Trophoblast cell (in vitro differentiated cells and primary cell): ENCODE data around the gene GTF3C1.
A peak's percentile ranks its signal among the peaks of the same experiment; 100 is the strongest.
"Not testable (repeated sequence)": the region's sequence is repeated elsewhere in the genome, so short reads cannot be mapped to it uniquely, and the experiment has no call there.

Experiments used
- DNase-seq, 2 donors: peaks; one replicate each; pipeline ENCODE4 v3.0.0-alpha.2; 2016
- H2AFZ ChIP-seq: 2 replicates; pipeline ENCODE4 v1.6.1; 2013; ENCODE audit warnings: low read length, moderate library complexity, mild to moderate bottlenecking; ENCODE audit not compliant: insufficient read depth, poor library complexity
- H2AK5ac ChIP-seq: 2 replicates; pipeline ENCODE4 v1.6.1; 2013; ENCODE audit warnings: mild to moderate bottlenecking, low read length
- H2BK120ac ChIP-seq: 2 replicates; pipeline ENCODE4 v1.6.1; 2013; ENCODE audit warnings: low read length, mild to moderate bottlenecking, moderate library complexity; ENCODE audit not compliant: insufficient read depth, poor library complexity
- H2BK12ac ChIP-seq: 2 replicates; pipeline ENCODE4 v1.6.1; 2013; ENCODE audit warnings: mild to moderate bottlenecking, low read length, moderate library complexity
- H2BK5ac ChIP-seq: 2 replicates; pipeline ENCODE4 v1.6.1; 2013; ENCODE audit warnings: low read length, low read depth, moderate library complexity, mild to moderate bottlenecking; ENCODE audit not compliant: poor library complexity
- H3K14ac ChIP-seq: 2 replicates; pipeline ENCODE4 v1.6.1; 2013; ENCODE audit warnings: mild to moderate bottlenecking, low read length
- H3K18ac ChIP-seq: 2 replicates; pipeline ENCODE4 v1.6.1; 2013; ENCODE audit warnings: mild to moderate bottlenecking, low read length
- H3K23ac ChIP-seq: 2 replicates; pipeline ENCODE4 v1.6.1; 2013; ENCODE audit warnings: low read length
- H3K27ac ChIP-seq: 2 replicates; pipeline ENCODE4 v1.5.1; 2013; ENCODE audit warnings: low read depth, mild to moderate bottlenecking, inconsistent platforms, low read length, moderate library complexity
- H3K27me3 ChIP-seq: 2 replicates; pipeline ENCODE4 v1.6.1; 2013; ENCODE audit warnings: inconsistent platforms, mild to moderate bottlenecking, low read length, moderate library complexity; ENCODE audit not compliant: insufficient read depth
- H3K36me3 ChIP-seq, 2 experiments: 1 replicate in 1 of 2; 2 replicates in 1 of 2; pipeline ENCODE4 v1.6.1; 2013; ENCODE audit warnings: low read length in 2 of 2, mild to moderate bottlenecking in 2 of 2, moderate library complexity in 1 of 2; ENCODE audit not compliant: insufficient read depth in 2 of 2, control insufficient read depth in 1 of 2
- H3K4ac ChIP-seq: 2 replicates; pipeline ENCODE4 v1.6.1; 2013; ENCODE audit warnings: low read depth, mild to moderate bottlenecking, low read length, moderate library complexity
- H3K4me1 ChIP-seq, 2 experiments: 1 replicate in 1 of 2; 2 replicates in 1 of 2; pipeline ENCODE4 v1.6.1; 2013; ENCODE audit warnings: low read length in 2 of 2, mild to moderate bottlenecking in 2 of 2, moderate library complexity in 1 of 2; ENCODE audit not compliant: insufficient read depth in 2 of 2, control insufficient read depth in 1 of 2
- H3K4me2 ChIP-seq: 2 replicates; pipeline ENCODE4 v1.6.1; 2013; ENCODE audit warnings: inconsistent platforms, mild to moderate bottlenecking, low read length, moderate library complexity
- H3K4me3 ChIP-seq: 2 replicates; pipeline ENCODE4 v1.5.1; 2013; ENCODE audit warnings: mild to moderate bottlenecking, low read depth, low read length, inconsistent platforms
- H3K79me1 ChIP-seq: one replicate; pipeline ENCODE4 v1.6.1; 2013; ENCODE audit warnings: low read length
- H3K79me2 ChIP-seq: 2 replicates; pipeline ENCODE4 v1.6.1; 2013; ENCODE audit warnings: low read length, mild to moderate bottlenecking; ENCODE audit not compliant: control insufficient read depth, insufficient read depth, poor library complexity
- H3K9ac ChIP-seq: 2 replicates; pipeline ENCODE4 v1.6.1; 2013; ENCODE audit warnings: mild to moderate bottlenecking, low read length
- H3K9me3 ChIP-seq: 2 replicates; pipeline ENCODE4 v1.6.1; 2013; ENCODE audit warnings: low read depth, mild to moderate bottlenecking, control low read depth, inconsistent platforms, low read length; ENCODE audit not compliant: insufficient read depth
- H4K12ac ChIP-seq: 2 replicates; pipeline ENCODE4 v1.6.1; 2013; ENCODE audit warnings: low read depth, mild to moderate bottlenecking, low read length, moderate library complexity
- H4K8ac ChIP-seq: 2 replicates; pipeline ENCODE4 v1.6.1; 2013; ENCODE audit warnings: low read depth, mild to moderate bottlenecking, low read length, moderate library complexity
- H4K91ac ChIP-seq: one replicate; pipeline ENCODE4 v1.6.1; 2013; ENCODE audit warnings: low read depth, mild to moderate bottlenecking, low read length, moderate library complexity
- WGBS: extraction: QIAGEN DNeasy Blood & Tissue Kit; methylation state at CpG from one replicate; pipeline ENCODE4 v1.1.7; 2013; ENCODE audit warnings: missing lambda C conversion rate; ENCODE audit not compliant: insufficient read length, insufficient coverage; ENCODE audit errors: extremely low coverage; 5-methylcytosine and 5-hydroxymethylcytosine counted together

GTF3C1 gene

DNA sequence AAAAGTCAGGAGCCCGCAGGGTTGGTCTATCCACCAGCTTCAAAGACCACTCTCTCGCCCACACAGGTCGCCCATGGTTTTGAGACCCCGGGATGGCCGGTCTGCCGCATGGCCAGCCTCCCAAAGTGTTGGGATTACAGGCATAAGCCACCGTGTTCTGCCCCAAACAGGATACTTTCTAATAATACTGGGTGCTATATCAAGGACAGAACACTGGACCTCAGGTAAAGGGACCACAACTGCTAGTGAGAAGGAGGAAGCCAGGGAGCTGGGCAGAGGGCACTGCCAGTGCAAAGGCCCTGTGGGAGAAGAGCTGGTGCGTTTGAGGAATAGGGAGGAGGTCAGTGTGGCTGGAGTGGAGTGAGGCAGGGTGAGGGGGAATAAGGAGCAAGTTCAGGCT, 113.6 kb downstream of the GTF3C1 start:
- Histone ChIP-seq H3K9ac (no peak overlapping the region), H2BK12ac (no peak overlapping the region), H3K23ac (no peak overlapping the region), H3K79me1 (no peaks in the 10 kb centered on the region), H4K8ac (no peak overlapping the region), H3K27ac (no peak overlapping the region), H3K18ac (no peak overlapping the region), H3K79me2 (peaks cover 2% of the 10 kb centered on the region), H3K4me2 (no peak overlapping the region), H2BK120ac (no peak overlapping the region), H4K12ac (no peak overlapping the region), H3K4me1 (peaks cover 13% of the 10 kb centered on the region in 2 experiments), H2AFZ (no peak overlapping the region), H3K4me3 (no peak overlapping the region), H4K91ac (no peak overlapping the region), H2AK5ac (no peak overlapping the region), H2BK5ac (no peak overlapping the region), H3K36me3 (no peaks in the 10 kb centered on the region), H3K9me3 (no peaks in the 10 kb centered on the region), H3K4ac (no peak overlapping the region), H3K27me3 (no peaks in the 10 kb centered on the region), H3K14ac (no peak overlapping the region)
- WGBS: no CpG with 5 or more reads among the region's 8 CpGs
- no peak for DNase-seq

DNA sequence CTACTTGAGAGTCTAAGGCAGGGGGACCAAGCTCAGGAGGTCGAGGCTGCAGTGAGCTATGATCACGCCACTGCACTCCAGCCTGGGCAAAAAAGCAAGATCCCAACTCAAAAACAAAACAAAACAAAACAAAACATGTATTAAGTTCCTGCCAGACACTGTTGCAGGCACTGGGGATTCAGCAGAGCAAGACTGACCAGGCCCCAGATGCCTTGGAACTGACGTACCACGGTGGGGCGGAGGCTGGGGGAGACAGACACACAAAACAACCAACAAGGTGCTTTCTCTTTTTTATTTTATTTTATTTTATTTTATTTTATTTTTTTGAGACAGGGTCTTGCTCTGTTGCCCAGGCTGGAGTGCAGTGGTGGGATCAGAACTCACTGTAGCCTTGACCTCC, 114.6 kb downstream of the GTF3C1 start:
- not testable (repeated sequence) for DNase-seq, H3K79me2 ChIP-seq, H4K8ac ChIP-seq, H3K79me1 ChIP-seq, H3K14ac ChIP-seq, H4K91ac ChIP-seq, H3K4ac ChIP-seq, H2AK5ac ChIP-seq, H3K36me3 ChIP-seq, H3K9me3 ChIP-seq, H2BK12ac ChIP-seq, H3K27ac ChIP-seq, H2BK120ac ChIP-seq, H3K4me3 ChIP-seq, H3K4me2 ChIP-seq, H3K27me3 ChIP-seq, H3K18ac ChIP-seq, H4K12ac ChIP-seq, H2BK5ac ChIP-seq, H3K9ac ChIP-seq, H3K23ac ChIP-seq, H2AFZ ChIP-seq
- no CpG with 5 or more reads among the region's 5 CpGs for WGBS
- peaks cover 13% of the 10 kb centered on the region in 2 experiments for H3K4me1 ChIP-seq

DNA sequence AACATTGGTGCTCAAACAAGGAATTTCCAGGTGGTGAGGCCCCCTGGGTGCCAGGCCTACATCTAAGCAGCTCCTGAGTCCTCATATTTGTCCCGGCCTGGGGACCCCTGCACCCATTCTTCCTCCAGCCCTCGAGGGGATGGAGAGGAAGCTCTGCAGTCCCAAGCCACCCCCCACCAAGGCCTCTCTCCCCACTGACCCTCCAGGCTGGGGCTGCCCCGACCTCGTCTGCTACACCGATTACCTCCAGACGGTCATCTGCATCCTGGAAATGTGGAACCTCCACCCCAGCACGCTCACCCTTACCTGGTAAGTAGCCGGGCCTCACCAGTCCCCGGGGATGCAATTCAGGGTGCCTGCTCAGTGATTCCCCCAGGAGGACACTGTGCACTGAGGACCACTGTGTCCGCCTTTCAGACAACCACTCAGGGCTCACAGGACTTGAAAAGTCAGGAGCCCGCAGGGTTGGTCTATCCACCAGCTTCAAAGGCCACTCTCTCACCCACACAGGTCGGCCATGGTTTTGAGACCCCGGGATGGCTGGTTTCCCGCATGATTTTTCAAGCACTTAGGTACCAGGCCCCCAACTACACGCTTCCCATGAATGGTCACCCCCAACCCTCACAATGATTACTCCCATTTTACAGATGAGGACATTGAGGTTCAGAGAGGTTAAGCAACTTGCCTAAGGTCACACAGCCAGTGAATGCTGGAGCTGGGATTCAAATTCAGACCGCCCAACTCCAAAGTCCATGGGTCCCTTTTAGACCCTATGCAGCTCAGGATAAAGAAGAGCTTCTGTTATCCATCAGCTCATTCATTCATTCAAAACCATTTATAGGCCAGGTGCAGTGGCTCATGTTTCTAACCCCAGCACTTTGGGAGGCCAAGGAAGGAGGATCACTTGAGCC, 115.3 kb downstream of the GTF3C1 start:
- Histone ChIP-seq H3K36me3 (no peaks in the 10 kb centered on the region), H2AK5ac (peak overlapping the region; percentile 22), H2AFZ (no peak overlapping the region), H3K9me3 (no peaks in the 10 kb centered on the region), H3K27ac (no peak overlapping the region), H3K4ac (no peak overlapping the region), H3K27me3 (no peaks in the 10 kb centered on the region), H3K18ac (no peak overlapping the region), H2BK120ac (no peak overlapping the region), H2BK5ac (no peak overlapping the region), H3K14ac (peak overlapping the region; percentile 12), H2BK12ac (no peak overlapping the region), H4K12ac (no peak overlapping the region), H3K4me3 (no peak overlapping the region), H4K91ac (no peak overlapping the region), H3K4me2 (no peak overlapping the region), H3K79me2 (peaks cover 2% of the 10 kb centered on the region), H4K8ac (no peak overlapping the region), H3K23ac (no peak overlapping the region), H3K9ac (no peak overlapping the region), H3K4me1 (peaks cover 13% of the 10 kb centered on the region in 2 experiments), H3K79me1 (no peaks in the 10 kb centered on the region)
- no CpG with 5 or more reads among the region's 16 CpGs for WGBS
- no peak for DNase-seq

DNA sequence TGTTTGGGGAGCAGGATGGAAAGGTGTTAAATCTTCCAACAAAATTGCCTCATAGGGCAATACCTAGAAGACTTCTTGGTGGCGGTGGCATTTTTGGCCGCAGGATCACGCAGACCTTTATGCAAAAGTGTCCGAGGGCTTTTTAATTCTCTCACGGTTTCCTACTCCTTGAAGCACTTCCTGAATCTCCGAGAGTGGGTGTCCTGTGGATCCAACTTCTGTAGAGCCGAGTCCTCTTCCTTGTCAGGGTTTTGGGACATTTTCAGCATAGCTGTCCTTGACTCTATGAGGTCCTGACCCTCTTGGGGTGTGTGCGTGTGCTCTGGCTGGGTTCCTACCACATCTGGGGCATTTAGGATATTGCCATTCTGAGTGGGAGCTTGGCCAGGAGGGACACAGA, 116.1 kb downstream of the GTF3C1 start:
- WGBS: no CpG with 5 or more reads among the region's 8 CpGs
- Histone ChIP-seq H2BK5ac (no peak overlapping the region), H3K4ac (no peak overlapping the region), H4K91ac (no peak overlapping the region), H4K12ac (no peak overlapping the region), H3K9ac (no peak overlapping the region), H3K18ac (no peak overlapping the region), H3K27ac (no peak overlapping the region), H3K4me1 (peaks cover 13% of the 10 kb centered on the region in 2 experiments), H2BK120ac (no peak overlapping the region), H2AFZ (no peak overlapping the region), H3K23ac (no peak overlapping the region), H3K79me2 (peaks cover 2% of the 10 kb centered on the region), H3K79me1 (no peaks in the 10 kb centered on the region), H3K4me2 (no peak overlapping the region), H3K14ac (no peak overlapping the region), H3K36me3 (no peaks in the 10 kb centered on the region), H2AK5ac (no peak overlapping the region), H2BK12ac (no peak overlapping the region), H4K8ac (no peak overlapping the region), H3K9me3 (no peaks in the 10 kb centered on the region), H3K4me3 (no peak overlapping the region), H3K27me3 (no peaks in the 10 kb centered on the region)
- DNase-seq: no peak
